GM20431 (cell line): ENCODE data around the gene ECM1.

Experiments
- in situ Hi-C: fragments of 300-500 bp; cut with MseI, MboI; formaldehyde crosslinking; loops from one replicate; pipeline ENCODE4 v1.15.0; 2020; ENCODE audit warnings: low sequenced_read_pairs; ENCODE audit not compliant: unreplicated experiment

ECM1 gene

GRCh38 chr1:150555198-150555970, 47.5 kb downstream of the ECM1 start:
- in situ Hi-C loops = no loop called here

GRCh38 chr1:150555971-150556865, 48.3 kb downstream of the ECM1 start:
- in situ Hi-C loops = no loop called here

- in situ Hi-C loops = no loop called here
Measured at GRCh38 chr1:150557065-150557600, 49.2 kb downstream of the ECM1 start.

GRCh38 chr1:150557813-150558212, 49.9 kb downstream of the ECM1 start:
- in situ Hi-C loops = no loop called here

GRCh38 chr1:150558303-150558704, 50.4 kb downstream of the ECM1 start:
- in situ Hi-C loops = no loop called here

GRCh38 chr1:150558761-150559655, 51.1 kb downstream of the ECM1 start:
- in situ Hi-C loops = no loop called here

- in situ Hi-C loops = no loop called here
Measured at GRCh38 chr1:150559656-150560010, 51.7 kb downstream of the ECM1 start.

- in situ Hi-C loops = no loop called here
Measured at GRCh38 chr1:150560011-150560438, 52.1 kb downstream of the ECM1 start.

- in situ Hi-C loops = no loop called here
Measured at GRCh38 chr1:150560576-150561253, 52.8 kb downstream of the ECM1 start.

- in situ Hi-C loops = no loop called here
Measured at GRCh38 chr1:150561254-150561973, 53.5 kb downstream of the ECM1 start.

GRCh38 chr1:150561974-150562445, 54.1 kb downstream of the ECM1 start:
- in situ Hi-C loops = no loop called here

GRCh38 chr1:150562446-150563339, 54.8 kb downstream of the ECM1 start:
- in situ Hi-C loops = no loop called here
